Fibroblast of skin of scalp (primary cell): ENCODE data around the gene CMTR1. TPM values are rescaled to one million over a fixed set of nuclear protein-coding genes. Genes with fewer than 3 reads are reported as not detected.
A peak's percentile ranks its signal among the peaks of the same experiment; 100 is the strongest.
"Not testable (repeated sequence)": the region's sequence is repeated elsewhere in the genome, so short reads cannot be mapped to it uniquely, and the experiment has no call there.

Source experiments
- DNase-seq: peaks from one replicate; pipeline ENCODE4 v3.0.0-alpha.2; 2013
- polyA plus RNA-seq, 2 experiments: library from polyadenylated mRNA; unstranded; fragments of 120-200 nt; gene quantifications; one replicate each; pipeline ENCODE4 v1.2.1, GENCODE V29; 2013; ENCODE audit not compliant: insufficient read length in 2 of 2

Gene CMTR1, protein sequence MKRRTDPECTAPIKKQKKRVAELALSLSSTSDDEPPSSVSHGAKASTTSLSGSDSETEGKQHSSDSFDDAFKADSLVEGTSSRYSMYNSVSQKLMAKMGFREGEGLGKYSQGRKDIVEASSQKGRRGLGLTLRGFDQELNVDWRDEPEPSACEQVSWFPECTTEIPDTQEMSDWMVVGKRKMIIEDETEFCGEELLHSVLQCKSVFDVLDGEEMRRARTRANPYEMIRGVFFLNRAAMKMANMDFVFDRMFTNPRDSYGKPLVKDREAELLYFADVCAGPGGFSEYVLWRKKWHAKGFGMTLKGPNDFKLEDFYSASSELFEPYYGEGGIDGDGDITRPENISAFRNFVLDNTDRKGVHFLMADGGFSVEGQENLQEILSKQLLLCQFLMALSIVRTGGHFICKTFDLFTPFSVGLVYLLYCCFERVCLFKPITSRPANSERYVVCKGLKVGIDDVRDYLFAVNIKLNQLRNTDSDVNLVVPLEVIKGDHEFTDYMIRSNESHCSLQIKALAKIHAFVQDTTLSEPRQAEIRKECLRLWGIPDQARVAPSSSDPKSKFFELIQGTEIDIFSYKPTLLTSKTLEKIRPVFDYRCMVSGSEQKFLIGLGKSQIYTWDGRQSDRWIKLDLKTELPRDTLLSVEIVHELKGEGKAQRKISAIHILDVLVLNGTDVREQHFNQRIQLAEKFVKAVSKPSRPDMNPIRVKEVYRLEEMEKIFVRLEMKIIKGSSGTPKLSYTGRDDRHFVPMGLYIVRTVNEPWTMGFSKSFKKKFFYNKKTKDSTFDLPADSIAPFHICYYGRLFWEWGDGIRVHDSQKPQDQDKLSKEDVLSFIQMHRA
- polyA plus RNA-seq (2013, experiment 1 of 2; ENCODE audit: insufficient read length) = 24.1 TPM
- polyA plus RNA-seq (2013, experiment 2 of 2; ENCODE audit: insufficient read length) = 25.6 TPM

DNA sequence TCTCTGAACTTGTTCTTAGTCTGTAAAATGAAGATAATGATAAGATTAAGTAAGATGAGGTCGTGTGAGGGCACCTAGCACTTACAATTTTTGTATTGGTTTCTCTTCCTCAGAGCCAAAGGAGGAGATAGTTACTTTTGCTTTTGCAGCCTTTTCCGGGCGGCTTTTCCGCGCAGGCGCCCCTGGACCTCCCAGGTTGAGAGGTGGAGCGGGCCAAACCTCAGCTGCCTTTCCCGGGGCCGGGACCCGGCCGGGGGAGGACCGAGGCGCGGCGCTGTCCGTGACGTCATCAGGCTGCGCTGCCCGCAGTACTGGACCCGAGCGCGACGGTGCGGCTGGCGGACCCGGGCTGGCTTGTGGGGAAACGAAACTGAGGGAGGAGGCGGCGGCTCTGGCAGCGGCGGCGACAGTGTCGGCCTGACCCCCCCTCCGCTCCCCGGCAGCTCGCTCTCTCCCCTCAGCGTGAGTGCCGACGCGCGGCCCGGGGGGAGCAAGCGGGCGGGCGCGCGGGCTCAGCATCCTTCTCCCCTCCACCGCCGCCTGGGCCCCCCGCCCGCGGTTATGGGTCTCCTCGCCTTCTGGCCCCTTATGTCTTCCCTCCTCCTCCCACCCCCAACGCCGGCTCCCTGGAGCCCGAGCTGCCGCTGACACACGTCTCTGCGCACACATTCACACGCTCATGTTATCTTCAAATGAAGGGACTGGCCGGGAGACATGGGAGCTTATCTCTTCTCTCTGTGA is at the start of gene CMTR1:
Gene CMTR1, plus strand, starts transcription at position 306 of the 741 bp plus-strand sequence. CDS start 2,409 bp downstream, outside the sequence.
- peak; percentile 93 for DNase-seq

DNA sequence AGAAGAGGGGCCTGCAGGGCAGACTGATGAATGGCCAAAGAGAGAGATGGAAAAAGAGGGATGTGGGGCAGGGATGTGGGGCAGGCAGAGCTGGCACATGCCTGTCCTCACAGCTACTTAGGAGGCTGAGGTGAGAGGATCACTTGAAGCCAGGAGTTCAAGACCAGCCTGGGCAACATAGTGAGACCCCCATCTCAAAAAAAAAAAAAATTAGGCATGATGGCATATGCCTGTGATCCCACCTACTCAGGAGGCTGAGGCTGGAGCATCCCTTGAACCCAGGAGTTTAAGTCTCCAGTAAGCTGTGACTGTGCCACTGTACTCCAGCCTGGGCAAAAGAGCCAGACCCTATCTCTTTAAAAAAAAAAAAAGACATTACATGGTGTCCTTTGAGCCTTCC is 44.4 kb upstream of the CMTR1 start:
- DNase-seq = no peak

DNA sequence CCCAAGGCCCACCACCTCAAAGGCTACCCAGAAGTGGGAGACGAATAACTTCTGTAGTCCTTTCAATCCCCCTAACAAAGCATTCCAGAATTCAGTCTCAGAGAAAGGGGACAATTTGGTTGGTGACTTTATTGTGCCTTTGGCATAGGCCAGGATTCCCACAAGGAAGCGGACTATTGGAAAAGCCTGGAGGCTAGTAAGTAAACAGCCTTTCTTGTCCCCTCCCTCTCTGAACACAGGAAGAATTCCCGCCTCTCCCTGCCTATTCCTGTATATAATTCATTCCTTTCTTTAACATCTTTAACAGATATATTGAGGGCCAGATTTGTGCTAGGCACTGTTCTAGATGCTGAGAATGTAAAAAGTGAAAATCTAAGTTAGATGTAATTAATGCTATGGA is 43.2 kb upstream of the CMTR1 start:
- DNase-seq = no peak

DNA sequence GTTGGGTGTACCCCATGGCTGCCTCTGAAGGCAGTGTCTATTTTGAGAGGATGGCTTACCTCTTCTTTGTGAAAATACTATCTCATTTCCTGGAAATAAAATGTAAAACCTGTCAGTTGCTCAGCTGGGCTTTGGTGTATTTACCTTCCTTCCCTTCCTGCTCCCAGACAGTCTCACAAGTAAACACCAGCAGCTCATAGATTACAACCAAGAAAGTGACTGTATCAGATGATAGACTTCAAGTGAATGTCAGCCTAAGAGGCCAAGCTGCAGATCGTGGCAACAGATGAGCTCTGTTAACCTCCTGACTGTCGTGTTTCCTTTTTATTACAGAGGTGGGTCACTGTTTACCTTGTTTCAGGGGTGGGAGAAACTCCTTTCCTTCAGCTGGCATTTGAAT is 41.9 kb upstream of the CMTR1 start:
- DNase-seq = no peak

DNA sequence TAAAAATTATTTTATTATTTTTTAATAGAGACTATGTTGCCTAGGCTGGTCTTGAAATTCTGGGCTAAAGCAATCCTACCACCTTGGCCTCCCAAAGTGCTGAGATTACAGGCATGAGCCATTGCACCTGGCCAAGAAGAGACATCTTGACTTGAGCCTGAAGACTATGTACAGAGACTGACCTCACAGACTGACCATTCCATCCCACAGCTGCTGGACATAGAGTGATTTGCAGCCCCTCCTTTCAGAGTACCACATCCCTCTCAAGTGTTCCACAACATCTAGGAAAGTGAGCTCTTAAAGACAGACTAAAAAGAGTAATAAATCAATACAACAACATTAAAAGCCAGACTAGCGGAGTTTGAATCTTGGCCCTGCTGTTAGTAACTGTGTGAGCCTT is 40.2 kb upstream of the CMTR1 start:
- DNase-seq = no peak

DNA sequence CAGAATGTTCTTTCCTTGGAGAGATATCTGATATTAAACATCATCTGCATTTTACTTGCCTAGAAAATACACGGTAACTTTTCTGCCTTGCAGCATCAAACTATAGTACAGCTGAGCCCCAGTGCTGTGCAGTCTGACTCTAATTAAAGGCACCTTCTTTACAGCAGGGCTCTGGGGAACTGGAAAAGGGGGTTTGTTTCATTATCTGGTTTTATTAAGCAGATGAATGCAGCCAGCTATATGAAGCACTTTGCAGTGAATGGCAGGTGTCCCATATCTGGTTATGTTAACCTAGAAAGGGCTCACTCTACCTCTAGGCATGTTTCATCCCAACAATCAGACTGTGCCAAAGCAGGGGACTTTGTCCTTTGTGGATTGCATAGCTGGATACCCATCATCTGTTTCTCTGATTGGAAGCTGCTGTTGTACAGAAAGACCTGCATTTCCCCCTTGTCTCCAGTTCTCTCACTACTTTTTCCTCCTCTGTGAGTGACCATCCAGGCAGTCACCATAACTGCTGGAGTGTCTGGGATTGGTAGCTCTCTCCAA is 39.6 kb upstream of the CMTR1 start:
- DNase-seq = no peak

DNA sequence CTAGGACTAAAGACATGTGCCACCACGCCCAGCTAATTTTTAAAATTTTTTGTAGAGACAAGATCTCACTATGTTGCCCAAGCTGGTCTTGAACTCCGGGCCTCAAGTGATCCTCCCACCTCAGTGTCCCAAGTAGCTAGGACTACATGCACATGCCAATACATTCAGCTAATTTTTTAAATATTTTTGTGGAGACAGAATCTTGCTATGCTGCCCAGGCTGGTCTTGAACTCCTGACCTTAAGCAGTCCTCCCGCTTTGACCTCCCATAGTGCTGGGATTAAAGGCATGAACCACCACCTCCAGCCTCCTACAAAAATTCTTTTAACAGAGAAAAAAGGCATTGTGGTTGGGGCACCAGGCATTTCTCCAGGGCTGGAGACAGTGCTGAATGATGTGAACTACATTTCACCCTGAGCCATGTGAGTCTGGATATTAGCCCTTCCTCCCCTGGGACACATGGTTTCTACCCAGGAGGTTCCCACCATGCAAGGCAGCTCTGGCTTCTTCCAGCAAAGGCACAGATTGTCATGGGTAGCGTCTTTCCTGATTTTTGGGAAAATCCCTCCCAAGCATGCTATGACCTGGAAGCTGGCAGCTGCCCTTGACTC is 36.3 kb upstream of the CMTR1 start:
- DNase-seq = peak; percentile 87

DNA sequence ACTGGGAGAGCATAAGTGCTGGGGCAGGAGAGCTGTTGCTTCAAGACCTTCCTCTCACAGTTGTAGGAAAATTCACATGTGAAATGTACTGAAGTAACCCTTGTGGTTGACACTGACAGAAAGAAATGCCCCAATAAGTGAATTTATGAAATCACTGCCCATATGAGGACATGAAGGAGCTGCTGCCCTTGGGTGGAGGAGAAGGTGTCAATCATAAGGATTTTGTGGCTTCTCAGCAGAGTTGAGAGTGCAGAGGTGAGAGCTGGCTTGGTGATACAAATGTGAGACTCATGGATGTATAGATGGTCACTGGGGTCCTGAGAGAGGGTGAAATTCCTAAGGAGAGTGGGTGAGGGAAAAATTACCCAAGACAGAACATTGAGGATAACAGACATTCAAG is 33.9 kb upstream of the CMTR1 start:
- DNase-seq = no peak

DNA sequence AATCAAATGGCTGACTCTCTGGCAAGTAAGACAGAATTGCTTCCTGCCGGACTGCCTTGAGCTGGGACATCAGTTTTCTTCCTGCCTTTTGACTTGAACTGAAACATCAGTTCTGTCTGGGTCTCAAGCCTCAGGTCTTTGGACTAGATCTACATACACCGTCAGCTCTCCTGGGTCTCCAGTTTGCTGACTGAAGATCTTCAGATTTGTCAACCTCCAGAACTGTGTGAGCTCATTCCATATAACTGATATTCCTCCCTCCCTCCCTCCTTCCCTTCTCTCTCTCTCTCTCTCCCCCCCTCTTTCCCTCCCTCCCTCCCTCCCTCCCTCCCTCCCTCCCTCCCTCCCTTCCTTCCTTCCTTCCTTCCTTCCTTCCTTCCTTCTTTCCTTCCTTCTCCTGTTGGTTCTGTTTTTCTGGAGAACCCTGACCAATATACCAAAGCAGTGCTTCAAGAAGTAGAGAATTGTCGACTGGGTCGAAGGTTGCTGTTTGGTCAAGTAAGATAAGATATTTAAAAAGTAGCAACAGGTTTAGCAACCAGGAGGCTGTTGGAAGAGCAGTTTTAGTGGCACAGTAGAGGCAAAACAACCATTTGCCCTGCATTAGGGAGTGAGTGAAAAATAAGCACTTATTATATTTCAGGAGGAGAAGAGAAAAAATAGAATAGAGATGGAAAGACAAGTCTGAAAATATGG is 33.1 kb upstream of the CMTR1 start:
- no peak for DNase-seq

DNA sequence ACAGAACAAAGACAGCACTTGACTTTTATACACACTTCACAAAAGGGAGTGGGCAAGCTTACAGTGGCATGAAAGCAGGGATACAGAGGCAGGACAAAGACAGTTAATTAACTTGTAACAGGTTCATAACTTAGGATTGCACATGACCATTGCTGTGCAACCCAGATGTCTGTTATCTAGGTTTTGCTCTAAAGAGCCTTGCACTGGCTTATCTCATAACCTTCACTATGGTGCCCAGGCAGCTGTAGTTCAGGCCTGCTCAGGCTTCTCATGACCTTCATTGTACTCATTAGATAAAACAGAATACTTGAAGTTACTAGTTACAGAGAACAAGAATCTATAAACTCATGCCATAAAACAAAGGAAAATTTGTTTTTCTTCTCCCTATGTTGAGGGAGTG is 31.4 kb upstream of the CMTR1 start:
- not testable (repeated sequence) for DNase-seq

DNA sequence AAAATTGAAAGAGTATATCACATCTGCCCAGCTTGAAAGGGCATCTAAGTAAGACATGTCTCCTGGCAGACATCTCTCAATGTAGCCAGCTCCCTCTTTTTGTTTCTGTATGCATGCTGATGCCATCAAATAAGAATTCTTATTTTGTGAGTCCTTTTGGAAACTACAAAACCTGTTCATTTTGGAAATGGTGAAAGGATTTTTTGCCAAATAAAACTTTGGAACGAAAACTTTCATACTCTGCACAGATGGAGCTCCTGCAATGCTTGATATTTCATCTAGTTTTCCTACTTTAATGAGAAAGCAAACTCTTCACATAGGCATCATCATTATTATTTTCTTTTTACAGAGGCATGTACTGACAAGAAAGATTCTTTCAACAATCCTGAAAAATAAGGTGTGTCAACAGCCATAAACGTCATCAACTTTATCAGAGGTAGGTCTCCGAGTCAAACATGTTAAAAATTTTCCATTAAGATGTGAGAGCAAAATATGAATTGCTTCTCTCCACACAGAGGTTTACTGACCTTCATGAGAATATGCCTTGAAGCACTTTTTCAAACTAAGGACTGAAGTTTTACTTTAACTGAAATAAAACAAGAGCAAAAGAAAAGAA is 26.2 kb upstream of the CMTR1 start:
- DNase-seq = no peak

DNA sequence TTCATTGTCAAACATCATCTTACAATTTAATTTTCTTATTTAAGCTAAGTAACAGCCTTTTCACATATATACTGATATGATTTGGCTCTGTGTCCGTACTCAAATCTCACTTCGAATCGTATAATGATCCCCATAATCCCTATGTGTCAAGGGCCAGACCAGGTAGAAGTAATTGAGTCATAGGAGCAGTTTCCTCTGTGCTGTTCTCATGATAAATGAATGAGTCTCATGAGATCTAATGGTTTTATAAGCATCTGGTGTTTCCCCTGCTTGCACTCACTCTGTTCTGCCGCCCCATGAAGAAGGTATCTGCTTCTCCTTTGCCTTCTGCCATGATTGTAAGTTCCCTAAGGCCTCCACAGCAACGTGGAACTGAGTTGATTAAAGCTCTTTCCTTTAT is 25.1 kb upstream of the CMTR1 start:
- DNase-seq = no peak

DNA sequence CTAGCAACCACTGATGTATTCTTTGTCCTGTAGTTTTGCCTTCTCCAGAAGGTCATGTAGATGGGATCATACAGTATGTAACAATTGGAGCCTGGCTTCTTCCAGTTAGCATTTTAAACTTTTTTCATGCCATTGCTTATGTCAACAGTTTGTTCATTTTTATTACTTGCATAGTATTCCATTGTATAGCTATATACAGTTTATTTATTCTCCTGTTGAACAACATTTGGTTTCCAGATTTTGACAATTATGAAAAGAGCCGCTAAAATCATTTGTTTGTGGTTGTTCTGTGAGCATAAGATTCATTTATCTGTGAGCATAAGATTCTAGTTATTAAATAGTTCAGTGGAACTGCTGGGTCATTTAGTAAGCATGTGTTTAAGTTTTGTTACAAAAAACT is 23.5 kb upstream of the CMTR1 start:
- DNase-seq = no peak

DNA sequence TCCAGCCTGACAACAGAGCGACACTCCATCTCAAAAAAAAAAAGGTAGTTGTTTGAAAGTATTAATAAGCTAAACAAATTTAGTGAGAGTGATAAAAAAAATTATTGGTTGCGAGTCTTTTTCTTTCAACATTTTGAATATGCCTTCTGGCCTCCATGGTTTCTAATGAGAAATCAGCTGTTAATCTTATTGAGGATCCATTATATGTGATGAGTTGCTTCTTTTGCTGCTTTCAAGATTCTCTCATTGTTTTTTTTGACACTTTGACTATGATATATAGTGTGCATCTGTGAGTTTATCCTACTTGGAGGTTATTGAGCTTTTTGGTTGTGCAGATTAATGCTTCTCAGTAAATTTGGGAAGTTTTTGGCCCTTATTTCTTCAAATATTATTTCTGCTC is 15.6 kb upstream of the CMTR1 start:
- DNase-seq = no peak

DNA sequence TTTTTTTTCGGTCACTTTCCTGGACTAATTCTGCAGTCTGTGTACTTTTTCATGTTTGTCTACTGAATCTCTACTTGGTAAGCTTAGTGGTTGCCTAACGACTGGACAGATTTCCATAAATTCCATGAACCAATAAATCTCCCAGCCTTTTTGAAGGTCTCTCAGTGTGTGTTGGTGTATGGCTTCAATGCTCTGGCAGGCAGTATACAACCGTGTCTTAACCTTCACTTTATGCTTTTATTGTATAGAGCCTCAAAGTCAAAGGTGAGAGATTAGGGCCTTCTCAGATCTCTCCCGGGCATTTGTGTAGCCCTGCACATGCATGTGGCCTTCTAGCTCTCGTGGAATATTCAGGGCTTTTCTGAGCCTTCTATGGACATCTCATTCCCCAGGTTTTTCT is 14.3 kb upstream of the CMTR1 start:
- DNase-seq = no peak

DNA sequence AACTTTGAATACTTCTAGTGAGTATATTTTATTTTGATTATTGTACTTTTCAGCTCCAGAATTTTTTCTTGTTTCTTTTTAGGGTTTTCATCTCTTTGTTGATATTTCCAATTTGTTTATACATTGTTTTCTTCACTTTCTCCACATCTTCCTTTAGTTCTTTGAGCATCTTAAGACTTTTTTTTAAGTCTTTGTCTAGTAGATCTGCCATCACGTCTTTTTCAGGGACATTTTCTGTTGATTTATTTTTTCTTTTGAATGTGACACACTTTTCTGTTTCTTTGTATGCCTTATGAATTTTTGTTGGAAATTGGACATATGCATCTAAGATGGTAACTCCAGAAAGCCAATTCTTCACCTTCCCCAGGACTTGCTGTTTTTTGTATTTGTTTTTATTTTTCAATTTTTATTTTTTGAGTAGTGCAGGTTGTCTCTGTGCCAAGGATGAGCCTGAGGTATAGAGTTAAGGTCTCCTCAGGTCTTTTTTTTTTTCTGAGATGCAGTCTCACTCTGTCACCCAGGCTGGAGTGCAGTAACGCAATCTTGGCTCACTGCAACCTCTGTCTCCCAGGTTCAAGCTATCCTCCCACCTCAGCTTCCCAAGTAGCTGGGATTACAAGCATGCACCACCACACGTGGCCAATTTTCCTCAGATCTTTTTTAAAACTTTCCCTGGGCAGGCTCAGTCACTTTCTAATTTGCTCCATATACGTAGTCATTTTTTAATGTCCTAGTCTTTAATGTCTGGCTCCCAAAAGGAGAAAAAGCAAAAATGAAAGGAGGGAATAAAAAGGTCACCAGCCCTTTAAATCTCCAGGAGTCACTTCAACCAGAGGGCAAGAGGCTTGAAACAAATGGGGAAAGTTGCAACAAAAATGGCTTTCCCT is 6.7 kb upstream of the CMTR1 start:
- no peak for DNase-seq

DNA sequence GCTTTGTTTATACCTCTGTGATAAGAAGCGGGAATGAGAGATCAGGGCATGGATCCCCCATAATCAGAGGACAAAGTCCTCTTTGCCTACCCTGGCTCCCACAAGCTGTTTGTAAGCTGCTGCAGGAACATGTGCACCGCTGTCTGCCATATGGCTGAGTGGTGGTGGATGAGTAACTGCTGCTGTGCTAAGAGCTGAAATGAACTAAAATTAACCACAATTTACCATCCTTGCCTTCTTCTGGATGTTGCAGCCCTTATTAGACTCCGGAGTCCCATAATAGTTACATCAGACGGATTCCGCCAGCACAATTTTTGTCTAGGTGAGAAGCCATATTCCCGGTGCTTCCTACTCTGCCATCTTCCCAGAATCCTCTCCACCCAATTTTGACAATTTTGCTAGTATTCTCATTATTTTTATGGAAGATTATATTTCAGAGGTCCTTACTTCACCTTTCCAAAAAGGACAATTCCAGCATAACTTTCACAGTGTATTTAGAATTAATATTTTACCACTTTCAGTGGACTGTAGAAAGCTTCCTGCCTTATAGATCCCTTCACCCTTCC is 6.0 kb upstream of the CMTR1 start:
- no peak for DNase-seq

DNA sequence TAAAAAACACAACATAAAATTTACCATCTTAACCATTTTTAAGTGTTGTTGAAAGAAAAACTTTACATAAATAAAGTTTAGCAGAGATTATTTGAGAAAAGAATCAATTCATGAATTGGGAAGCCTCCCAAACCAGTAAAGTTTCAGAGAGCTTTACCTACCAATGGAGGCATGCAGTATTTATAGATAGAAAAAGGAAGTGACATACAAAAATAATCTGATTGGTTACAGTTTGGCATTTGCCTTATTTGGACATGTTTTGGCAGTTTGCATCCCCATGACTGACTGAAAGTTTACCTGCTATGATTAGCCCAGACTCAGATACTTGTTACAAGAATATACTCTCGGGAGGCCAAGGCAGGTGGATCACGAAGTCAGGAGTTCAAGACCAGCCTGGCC is 3.7 kb upstream of the CMTR1 start:
- DNase-seq = no peak

DNA sequence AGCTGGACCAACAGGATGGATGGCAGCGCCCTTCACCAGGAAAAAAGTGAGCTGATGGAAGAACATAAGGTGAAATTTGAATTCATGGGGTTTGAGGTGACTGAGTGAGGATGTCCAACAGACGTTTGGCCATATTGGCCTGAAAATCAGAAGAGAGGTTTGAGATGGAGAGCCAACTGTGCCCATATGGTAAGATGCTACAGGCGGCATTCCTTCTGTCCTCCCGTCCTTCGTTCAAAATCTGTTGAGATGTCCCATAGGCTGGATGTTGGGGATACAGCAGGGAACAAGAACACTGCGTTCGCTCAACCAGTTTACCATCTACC is 468 bp upstream of the CMTR1 start:
- DNase-seq = no peak
